Measurements from ENCODE around the gene PLEKHD1.

Gene PLEKHD1

DNA sequence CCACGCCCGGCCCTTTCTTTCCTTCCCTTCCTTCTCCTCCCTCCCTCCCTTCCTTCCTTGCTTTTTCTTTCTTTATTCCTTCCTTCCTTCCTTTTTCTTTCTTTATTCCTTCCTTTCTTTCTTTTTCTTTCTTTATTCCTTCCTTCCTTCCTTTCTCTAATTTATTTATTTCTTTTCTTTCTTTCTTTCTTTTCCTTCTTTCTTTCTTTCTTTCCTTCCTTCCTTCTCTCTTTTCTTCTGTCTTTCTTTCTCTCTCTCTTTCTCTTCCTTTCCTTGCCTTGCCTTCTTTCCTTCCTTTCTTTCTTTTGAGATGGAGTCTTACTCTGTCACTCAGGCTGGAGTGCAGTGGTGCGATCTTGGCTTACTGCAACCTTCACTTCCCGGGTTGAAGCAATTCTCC lies 74.2 kb downstream of the PLEKHD1 start:
- no peak for FAIRE-seq

DNA sequence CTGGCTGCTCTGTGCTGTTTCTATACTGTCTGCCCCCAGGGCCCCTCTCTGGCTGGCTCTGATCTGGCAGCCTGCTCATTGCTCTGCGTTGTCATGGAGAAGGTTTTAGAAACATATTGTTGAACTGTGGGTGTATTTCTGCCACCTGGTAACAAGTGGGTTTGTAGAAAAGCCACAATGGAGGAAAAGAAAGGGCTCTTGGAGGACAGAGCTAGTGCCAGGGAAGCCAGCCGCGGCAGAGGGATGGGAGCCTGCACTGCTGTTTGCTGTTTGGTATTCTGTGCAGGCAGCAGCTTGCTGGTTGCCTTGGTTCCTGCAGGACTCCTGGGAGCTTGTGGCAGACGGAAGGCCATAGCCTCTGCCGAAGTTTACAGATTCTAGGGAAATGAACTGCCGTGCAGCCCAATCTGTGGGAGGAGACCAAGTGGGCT lies 75.1 kb downstream of the PLEKHD1 start:
- no peak for FAIRE-seq

DNA sequence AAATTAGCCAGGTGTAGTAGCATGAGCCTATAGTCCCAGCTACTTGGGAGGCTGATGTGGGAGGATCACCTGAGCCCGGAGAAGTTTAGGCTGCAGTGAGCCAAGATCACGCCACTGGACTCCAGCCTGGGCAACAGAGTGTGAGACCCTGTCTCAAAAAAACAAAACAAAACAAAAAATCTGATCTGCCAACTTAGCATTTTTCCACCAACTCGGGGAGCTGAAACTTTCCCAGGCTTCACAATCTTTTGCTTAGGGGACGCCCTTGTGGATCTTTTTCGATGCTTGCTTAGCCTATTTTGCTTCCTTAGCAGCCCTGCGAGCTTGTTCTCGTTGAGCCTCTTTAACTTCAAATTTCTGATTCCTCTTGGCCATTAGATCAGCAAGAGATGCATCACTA lies 76.3 kb downstream of the PLEKHD1 start:
- FAIRE-seq = no peak

DNA sequence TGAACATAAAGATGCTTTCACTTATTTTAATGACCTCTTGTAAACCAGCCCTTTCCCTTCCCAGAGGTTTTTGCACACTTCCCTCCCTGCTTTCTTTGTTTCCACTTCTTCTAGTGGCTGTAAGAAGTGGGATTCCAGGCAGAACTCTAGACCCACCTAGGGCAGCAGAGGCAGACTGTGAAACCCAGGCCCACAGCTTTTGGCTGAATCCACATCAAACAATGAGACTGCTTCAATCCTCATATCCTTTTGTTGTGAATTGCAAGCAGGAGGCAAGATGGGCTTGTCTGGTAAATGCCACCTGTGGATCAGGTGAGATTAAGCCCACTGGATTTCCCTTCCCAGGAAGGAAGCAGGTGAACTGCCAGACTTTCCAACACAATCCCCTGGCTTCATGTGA lies 77.4 kb downstream of the PLEKHD1 start:
- no peak for FAIRE-seq

DNA sequence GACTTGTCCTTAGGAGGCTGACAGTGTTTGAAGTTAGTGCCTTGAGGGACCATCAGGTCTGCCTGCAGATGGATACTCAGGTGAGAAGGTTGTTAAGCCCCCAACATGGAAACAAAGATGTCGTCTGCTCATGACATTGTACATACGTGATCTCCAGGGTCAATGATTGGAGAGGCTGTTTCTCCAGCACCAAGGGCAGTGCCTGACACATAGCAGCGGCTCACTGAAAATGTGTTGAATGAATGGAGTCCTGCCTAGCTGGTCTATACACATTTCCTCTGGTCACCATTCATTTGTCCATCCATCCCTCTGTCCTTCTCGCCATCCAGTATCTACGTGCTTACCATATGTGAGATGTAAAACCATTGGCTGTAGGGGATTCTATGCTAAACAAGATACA lies 83.0 kb downstream of the PLEKHD1 start:
- FAIRE-seq = no peak

DNA sequence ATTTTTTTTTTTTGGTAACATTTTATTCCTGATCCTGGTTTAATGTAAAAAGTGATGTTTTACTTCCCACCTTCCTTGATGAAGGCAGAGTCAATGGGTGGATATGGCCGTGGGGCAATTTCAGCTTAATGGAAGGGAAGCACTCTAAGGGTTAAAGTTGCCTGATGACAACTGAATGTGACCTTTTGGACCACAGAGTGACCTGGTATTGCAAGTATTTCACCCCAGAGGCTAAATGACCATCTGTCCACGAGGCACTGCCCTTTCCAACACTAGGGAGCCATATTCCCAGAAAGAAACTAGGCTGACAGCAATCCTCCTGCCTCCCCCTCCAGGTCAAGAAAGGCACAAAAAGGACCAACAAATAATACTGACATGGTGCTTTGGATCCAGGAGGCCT lies 85.3 kb downstream of the PLEKHD1 start:
- no peak for FAIRE-seq

DNA sequence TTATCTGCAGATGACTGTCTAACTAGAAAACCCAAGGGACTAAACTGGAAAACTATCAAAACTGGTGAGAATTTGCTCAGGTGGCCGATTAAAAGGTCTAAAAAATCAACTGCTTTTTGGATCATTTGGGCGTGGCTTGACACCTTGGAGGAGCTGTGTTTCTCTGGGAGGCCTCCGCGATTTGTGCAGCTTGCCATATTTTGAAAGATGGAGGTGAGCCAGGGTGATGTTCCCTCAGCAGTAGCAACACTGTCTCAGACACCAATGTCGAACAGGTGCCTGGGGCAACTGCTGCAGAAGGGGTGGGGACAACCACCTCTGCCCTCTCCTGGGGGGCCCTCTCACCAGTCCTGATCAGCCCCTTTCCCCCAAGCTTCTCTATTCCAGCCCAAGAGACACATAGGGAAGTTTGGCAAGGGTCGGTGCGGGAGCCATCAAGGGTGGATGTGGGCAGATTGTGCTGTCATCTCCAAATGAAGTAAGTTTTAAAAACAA lies 86.4 kb downstream of the PLEKHD1 start:
- FAIRE-seq = no peak

DNA sequence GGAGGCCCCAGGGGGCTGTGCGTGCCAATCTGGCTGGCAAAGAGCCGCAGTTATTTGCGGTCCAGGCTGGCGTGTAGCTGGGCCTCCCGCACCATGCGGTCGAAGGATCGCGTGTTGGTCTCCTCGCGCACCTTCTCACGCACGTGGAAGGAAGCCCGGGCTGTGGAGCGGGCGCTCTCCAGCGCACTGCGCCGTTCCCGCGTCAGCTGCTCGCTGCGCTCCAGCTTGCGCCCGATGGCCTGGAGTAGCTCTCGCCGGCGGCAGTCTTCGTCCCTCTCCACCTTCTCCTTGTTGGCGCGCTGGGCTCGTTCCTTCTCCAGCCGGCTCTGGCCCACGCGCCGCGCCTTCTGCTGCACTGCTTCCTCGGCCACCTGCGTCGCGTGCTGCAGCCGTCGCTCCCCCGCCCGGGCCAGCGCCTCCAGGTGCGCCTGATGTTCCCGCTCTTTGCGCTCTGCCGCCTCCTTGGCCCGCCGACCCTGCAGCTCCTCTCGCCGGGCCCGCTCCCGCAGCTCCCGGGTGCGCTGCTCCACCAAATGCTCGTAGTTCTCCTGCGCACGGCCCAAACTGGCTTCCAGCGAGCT lies 87.0 kb downstream of the PLEKHD1 start:
- no peak for FAIRE-seq

DNA sequence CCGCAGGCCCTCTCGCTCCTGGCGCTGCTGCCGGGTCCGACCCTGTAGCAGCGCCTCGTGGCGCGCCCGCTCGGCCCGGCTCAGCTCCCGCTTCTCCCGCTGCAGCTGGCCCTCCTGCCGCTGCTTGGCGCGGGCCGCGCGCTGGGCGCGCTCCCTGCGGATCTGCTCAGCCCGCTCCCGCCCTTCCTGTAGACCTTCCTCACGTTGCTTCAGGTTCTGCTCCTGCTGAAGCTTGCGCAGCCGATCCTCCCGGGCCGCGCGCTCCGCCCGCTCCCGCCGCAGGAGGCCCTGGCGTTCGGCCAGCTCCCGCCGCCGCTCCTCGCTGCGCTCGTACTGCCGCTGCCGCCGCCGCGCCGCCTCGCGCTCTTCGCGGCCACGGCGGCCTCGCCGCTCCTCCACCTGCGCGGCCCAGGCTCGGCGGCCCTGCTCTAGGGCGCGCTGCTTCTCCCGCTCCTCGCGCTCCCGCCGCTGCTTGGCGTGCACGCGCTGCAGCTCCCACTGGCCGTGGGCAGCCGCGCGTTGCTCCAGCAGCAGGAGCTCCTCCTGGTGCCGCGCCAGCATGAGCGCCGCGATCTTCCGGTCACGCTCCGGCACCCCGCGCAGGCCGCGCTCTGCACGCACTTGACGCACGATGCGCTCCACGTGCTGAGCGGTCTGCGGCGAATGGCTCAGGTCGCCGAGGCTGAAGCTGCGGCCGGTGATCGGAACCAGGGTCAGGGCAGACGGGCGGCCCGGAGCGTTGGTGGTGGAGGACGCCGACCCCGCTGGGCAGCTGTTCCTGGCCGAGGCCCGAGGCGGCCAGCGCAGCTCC lies 87.7 kb downstream of the PLEKHD1 start:
- FAIRE-seq = no peak

DNA sequence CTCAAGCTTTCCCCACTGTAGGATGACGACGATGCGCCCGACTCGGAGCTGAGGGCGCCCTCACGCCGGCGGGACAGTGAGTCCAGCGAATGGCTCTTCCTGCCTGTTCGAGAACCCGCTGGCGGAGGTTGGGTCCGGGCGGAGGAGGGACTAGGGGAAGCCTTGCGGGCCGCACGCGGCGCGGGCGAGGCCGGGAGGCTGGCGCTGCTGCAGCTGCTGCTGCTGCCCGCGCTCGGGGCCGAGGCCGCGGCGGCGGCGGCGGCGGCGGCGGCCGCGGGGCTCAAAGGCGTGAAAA lies 88.3 kb downstream of the PLEKHD1 start:
- no peak for FAIRE-seq

DNA sequence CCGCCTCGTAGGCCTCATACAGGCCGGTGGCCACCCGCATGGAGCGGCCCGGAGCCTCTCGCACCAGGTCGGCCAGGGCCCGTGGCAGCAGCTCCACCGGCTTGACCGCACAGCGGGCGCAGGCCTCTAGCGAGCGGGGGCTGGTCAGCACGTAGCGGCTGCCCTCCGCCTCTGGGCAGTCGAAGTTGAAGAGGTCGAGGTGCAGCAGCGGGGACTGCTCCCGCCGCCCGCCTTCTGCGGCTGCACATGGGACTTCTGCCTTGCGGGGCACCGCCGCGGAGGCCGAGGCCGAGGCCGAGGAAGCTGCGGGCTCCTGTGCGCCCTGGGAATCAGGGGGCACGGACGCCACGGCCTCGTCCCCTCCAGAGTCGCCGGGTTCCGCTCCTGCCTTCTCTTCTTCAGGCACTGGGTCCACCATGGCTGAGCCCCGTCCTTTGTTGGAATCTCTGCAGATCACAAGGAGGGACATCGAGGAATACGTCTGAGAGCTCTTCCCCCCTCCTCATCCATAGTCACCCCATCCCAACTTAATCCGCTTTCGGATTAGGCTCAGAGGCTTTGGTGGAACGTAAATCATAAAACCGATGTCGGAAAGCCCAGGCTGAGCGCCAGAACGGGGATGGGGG lies 88.8 kb downstream of the PLEKHD1 start:
- no peak for FAIRE-seq

DNA sequence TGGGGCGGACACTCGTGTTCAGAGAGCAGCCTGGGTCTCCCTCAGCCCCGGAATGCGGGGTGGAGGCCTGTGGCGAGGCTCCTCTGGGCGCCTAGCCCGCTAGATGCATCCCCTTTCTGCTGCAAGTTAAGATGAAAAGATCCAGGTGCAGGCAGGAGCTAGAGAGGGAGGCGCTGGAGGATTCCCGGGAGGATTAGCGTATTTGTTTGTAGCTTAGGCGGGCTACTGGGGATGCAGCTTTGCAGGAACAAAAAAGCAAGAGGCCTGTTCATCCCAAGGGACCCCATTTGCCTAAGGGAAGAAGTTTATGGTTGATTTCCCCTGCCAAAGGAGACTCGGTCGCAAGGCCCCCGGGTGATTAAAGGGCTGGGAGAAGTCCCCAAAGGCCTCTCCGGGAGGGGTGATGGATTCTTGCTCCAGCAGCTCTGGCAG lies 89.3 kb downstream of the PLEKHD1 start:
- FAIRE-seq = no peak

DNA sequence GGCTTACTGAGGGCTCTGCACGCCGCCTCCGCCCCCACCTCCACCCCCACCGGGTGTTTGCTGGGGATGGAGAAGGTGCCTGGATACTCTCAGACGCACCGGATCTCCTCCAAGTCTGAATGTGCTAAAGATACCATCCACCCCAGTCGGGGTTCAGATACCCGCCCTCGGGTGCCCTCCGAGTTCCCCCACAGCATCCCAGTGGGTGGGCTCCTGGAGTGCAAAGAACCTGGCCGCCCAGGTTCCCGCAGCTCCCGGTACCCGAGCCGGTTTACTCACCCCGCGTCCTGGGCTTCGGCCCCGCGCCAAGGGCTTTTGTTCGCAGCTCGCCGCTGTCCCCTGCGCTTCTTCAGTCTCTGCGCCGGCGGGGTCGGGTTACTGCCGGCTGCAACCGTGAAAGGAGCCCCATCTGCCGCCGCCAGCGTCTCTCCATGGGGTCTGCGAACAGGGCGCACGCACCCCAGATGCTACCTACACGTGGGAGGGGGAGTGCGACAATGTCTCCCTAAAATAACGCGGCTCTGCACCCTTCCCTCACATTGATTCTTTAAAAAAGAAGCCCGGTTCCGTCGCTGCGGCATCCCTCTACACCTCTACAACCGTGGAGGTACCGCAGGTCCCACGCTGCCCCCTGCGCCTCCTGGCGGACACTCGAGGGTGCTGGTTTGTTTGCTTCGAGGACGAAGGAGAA lies 89.9 kb downstream of the PLEKHD1 start, which contains the start of gene CCDC177:
TSS of gene CCDC177 (minus strand) at position 609 of the 691 bp plus-strand sequence. CDS start 1,249 bp downstream, outside the sequence.
- FAIRE-seq = no peak

DNA sequence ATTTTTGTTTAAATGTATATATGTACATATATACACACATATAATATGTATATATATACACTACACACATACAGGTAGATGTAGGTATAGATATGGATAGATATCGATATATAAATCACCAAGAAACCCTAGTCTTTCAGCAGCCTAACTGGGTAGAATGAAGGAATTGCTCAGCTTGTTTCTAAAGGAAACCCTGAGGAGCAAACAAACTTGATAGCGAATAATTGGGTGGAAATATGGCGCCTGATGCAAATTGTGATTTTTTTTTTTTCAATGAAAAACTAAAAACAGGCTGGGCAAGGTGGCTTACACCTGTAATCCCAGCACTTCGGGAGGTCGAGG lies 90.4 kb downstream of the PLEKHD1 start:
- FAIRE-seq = peak; percentile 80

DNA sequence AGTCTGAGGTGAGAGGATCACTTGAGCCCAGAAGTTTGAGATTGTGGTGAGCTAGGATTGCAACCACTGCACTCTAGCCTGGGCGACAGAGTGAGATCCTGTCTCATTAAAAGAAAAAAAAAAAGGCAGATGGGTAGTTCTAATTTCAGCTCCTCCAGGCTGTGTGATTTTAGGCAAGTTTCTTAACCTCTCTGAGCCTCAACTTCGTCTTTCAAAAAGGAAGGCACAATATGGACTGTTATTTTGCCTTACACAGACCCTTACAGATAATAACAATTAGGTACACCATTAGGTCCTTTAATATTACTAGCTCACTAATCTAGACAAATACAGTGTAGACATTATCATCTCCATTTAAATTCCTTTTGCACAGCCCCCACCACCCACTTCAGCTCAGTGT lies 94.9 kb downstream of the PLEKHD1 start:
- FAIRE-seq = no peak

DNA sequence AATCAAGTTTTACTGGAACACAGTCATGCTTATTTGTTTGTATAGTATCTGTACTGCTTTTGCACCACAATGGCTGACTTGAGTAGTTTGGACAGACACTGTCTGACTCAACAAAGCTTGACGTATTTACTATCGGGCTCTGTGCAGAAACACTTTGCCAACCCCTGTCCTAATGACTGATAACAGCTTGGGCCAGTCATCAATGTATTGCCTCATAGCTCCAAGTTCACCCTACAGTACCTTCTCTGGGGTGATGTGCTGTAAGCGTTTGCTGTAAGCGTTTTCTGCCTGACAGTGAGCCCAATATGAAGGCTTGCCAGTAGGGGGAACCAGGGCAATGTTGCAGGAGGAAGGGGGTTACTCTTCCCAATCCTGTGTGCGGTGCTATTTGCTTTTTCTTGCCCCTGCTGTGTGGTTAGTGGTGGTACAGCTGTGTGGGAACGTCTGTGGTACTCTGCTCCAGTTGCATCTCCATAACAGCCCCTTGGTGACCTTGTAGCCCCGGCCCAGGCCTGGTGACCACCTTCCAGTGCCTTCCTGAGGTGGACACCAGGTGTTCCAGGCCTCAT lies 95.6 kb downstream of the PLEKHD1 start:
- no peak for FAIRE-seq

Data from A204.1 (cell line).